Measurements from ENCODE around the gene AMN. TPM values are rescaled to one million over a fixed set of nuclear protein-coding genes. Genes with fewer than 3 reads are reported as not detected.

AMN gene
- total and polyA plus RNA-seq, 2 experiments from 2014 or later = 169 to 247 TPM

GRCh38 chr14:102903248-102903888, 19.1 kb upstream of the AMN start:
- no peaks in the 10 kb centered on the region for H3K79me2 ChIP-seq
- no peaks in the 10 kb centered on the region for H3K9me3 ChIP-seq (ENCODE audit: low read depth)
- no peaks in the 10 kb centered on the region for H3K4me1 ChIP-seq (ENCODE audit: insufficient read depth)
- no peak overlapping the region for H3K4me3 ChIP-seq
- no peaks in the 10 kb centered on the region for H3K36me3 ChIP-seq (replicated peaks; ENCODE audit: insufficient read depth, low read depth)
- H3K27ac ChIP-seq = no peak overlapping the region
- H3K27me3 ChIP-seq = no peaks in the 10 kb centered on the region
- H3K4me2 ChIP-seq = no peak overlapping the region
- no peak overlapping the region for H2AFZ ChIP-seq
- DNase-seq (ENCODE audit: low spot score) = no peak
- no peaks in the 10 kb centered on the region for H4K20me1 ChIP-seq (ENCODE audit: insufficient read depth, poor library complexity, severe bottlenecking)
- TF ChIP-seq EZH2 (IDR thresholded peaks at IDR 0.05; ENCODE audit: borderline replicate concordance) (no peak), CTCF (IDR thresholded peaks at IDR 0.05; ENCODE audit: poor library complexity) (no peak), EZH2phosphoT487 (IDR thresholded peaks at IDR 0.05; ENCODE audit: low read depth, severe bottlenecking, unreplicated experiment) (no peak)
- H3K9me2 ChIP-seq (replicated peaks; ENCODE audit: insufficient read depth) = no peaks in the 10 kb centered on the region
- WGBS (ENCODE audit: low lambda C conversion rate, missing lambda C conversion rate) = 97% methylated on average over 28 of the region's 29 CpGs

GRCh38 chr14:102903889-102904512, 18.5 kb upstream of the AMN start:
- no peak overlapping the region for H3K4me3 ChIP-seq
- H3K9me2 ChIP-seq (replicated peaks; ENCODE audit: insufficient read depth) = no peaks in the 10 kb centered on the region
- no peaks in the 10 kb centered on the region for H3K27me3 ChIP-seq
- TF ChIP-seq EZH2phosphoT487 (IDR thresholded peaks at IDR 0.05; ENCODE audit: low read depth, severe bottlenecking, unreplicated experiment) (no peak), EZH2 (IDR thresholded peaks at IDR 0.05; ENCODE audit: borderline replicate concordance) (no peak), CTCF (IDR thresholded peaks at IDR 0.05; ENCODE audit: poor library complexity) (no peak)
- 94% methylated on average over 7 of the region's 7 CpGs for WGBS (ENCODE audit: low lambda C conversion rate, missing lambda C conversion rate)
- H3K27ac ChIP-seq = no peak overlapping the region
- H3K9me3 ChIP-seq (ENCODE audit: low read depth) = no peaks in the 10 kb centered on the region
- no peaks in the 10 kb centered on the region for H3K36me3 ChIP-seq (replicated peaks; ENCODE audit: insufficient read depth, low read depth)
- no peaks in the 10 kb centered on the region for H3K4me1 ChIP-seq (ENCODE audit: insufficient read depth)
- no peaks in the 10 kb centered on the region for H4K20me1 ChIP-seq (ENCODE audit: insufficient read depth, poor library complexity, severe bottlenecking)
- no peak for DNase-seq (ENCODE audit: low spot score)
- H3K4me2 ChIP-seq = no peak overlapping the region
- H2AFZ ChIP-seq = no peak overlapping the region
- no peaks in the 10 kb centered on the region for H3K79me2 ChIP-seq

GRCh38 chr14:102905116-102906108, 17.1 kb upstream of the AMN start:
- H3K4me2 ChIP-seq = no peak overlapping the region
- H3K9me2 ChIP-seq (replicated peaks; ENCODE audit: insufficient read depth) = no peaks in the 10 kb centered on the region
- 97% methylated on average over 38 of the region's 38 CpGs for WGBS (ENCODE audit: low lambda C conversion rate, missing lambda C conversion rate)
- no peaks in the 10 kb centered on the region for H3K79me2 ChIP-seq
- no peak overlapping the region for H3K27ac ChIP-seq
- H4K20me1 ChIP-seq (ENCODE audit: insufficient read depth, poor library complexity, severe bottlenecking) = no peaks in the 10 kb centered on the region
- H3K36me3 ChIP-seq (replicated peaks; ENCODE audit: insufficient read depth, low read depth) = no peaks in the 10 kb centered on the region
- H3K27me3 ChIP-seq = no peaks in the 10 kb centered on the region
- no peak overlapping the region for H2AFZ ChIP-seq
- no peak for DNase-seq (ENCODE audit: low spot score)
- H3K4me1 ChIP-seq (ENCODE audit: insufficient read depth) = no peaks in the 10 kb centered on the region
- no peaks in the 10 kb centered on the region for H3K9me3 ChIP-seq (ENCODE audit: low read depth)
- no peak for TF ChIP-seq EZH2 (IDR thresholded peaks at IDR 0.05; ENCODE audit: borderline replicate concordance)
- no peak for TF ChIP-seq EZH2phosphoT487 (IDR thresholded peaks at IDR 0.05; ENCODE audit: low read depth, severe bottlenecking, unreplicated experiment)
- TF ChIP-seq CTCF (IDR thresholded peaks at IDR 0.05; ENCODE audit: poor library complexity) = no peak
- H3K4me3 ChIP-seq = no peak overlapping the region
